HuH-7 (cell line): Measurements from ENCODE around the gene MT1G.
"Not testable (repeated sequence)": the region's sequence is repeated elsewhere in the genome, so short reads cannot be mapped to it uniquely, and the experiment has no call there.

Experiments
- DNase-seq: peaks from one replicate; pipeline ENCODE4 v3.0.0; 2011; ENCODE audit warnings: low spot score

Gene MT1G

DNA sequence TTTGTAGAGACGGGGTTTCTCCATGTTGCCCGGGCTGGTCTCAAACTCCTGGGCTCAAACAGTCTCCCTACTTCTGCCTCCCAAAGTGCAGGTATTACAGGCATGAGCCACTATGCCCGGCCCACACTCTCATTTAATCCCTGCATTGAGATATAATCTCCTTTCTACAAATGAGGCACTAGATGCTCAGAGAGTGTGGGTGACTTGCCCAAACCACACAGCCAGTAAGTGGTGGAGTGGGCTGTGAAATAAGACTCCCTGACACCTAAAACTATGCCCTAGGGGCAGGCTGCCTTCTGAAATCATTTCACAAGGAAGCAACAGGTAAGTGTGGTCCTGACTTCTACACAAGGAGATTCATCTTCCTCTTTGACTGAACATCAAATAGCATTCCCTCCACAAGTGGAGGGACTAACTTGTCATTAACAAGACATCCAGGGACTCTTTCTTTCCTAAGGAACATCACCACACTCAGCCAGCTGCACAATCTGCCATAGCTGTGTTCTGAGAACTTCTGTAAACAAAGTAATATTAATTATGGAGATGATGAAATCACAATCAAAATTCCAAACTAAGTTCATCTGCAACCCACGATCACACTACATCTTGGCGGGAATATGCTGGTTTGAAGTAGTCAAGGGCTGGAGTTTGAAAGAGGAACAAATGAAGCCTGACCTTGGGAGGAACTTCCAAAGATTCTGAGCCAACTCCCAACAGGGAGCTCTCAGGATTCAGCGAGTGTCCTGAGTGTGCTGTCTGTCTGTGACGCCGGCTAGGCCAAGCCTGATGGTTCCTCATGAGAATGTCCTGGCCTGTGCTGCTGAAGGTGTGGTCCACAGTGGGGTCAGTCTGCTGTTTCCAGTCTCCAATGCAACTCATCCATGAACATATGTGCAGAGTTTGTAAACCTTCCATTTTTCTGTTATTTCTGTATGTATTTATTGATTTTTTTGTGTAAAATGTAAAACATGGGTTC lies 2.3 kb downstream of the MT1G start:
- DNase-seq: not testable (repeated sequence)

GRCh38 chr16:56664506-56664905 lies 3.4 kb downstream of the MT1G start:
- DNase-seq: no peak

DNA sequence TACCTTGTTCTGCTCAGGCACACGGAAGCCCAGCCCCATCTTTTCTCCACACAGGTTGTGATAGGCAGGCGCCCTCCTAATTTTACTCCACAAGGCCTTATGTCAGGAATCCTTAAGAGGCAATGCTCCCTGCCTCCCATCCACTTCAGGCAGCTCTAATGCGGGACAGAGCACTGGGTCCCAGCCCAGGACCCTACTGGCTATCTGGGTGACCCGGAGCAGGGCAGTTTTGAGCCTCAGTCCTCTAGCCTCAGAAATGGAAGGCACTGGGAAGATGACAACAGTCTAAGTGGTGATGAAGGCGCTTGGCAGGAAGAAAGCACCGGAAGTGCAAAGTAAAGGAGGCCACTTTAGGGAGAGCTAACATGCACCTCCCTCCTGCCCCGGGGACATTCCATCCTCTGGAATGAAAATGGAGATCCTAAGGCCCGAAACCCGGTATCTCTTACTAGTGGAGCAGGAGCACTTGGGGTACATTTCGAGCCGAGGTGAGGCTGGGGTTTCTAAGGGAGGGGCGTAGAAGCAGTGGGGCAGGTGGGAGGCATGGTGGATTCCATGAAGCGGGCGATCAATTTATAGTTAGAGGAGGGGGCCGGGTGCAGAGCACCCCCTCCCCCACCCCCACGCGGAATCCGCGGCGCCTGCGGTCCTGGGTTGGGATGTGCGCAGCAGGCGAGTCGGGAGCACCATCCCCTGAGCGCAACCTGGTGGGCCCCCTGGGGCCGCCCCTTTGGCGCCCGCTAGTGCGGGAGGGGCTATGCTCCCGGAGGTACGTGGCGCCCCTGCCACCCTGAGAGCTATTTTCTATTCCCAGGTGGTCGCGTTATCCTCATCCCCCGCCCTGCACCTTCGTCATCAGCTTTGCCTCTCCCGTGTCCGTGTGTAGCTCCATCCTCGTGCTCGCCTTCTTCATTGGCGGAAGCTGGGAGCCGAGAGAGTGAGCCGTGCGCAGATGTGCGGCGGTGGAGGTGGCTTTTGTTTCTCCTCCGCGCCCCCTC lies 5.2 kb downstream of the MT1G start:
- DNase-seq: no peak

DNA sequence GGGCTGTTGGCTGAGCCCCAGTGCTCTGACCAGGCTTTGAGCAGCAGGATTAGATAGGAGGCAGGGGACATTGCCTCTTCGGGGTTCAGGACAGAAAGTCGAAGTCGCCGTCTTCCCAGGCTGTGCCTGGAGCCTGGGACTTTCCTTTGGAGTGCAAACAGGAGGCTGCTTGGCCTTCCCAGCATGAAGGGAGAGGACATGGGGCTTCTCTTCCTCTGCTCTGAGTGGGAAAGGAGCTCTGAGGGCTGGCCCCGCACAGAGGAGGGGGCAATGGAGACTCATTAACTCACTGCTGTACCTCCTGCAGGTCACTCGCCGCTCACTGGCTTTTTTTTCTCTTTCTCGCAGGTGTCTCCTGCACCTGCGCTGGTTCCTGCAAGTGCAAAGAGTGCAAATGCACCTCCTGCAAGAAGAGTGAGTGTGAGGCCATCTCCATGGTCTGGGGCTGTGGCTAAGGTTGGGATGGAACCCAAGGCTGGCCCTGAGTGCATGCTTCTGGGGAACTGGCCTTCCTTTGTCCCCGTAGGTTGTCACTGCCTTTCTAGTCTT lies 9.5 kb downstream of the MT1G start:
- DNase-seq: no peak

DNA sequence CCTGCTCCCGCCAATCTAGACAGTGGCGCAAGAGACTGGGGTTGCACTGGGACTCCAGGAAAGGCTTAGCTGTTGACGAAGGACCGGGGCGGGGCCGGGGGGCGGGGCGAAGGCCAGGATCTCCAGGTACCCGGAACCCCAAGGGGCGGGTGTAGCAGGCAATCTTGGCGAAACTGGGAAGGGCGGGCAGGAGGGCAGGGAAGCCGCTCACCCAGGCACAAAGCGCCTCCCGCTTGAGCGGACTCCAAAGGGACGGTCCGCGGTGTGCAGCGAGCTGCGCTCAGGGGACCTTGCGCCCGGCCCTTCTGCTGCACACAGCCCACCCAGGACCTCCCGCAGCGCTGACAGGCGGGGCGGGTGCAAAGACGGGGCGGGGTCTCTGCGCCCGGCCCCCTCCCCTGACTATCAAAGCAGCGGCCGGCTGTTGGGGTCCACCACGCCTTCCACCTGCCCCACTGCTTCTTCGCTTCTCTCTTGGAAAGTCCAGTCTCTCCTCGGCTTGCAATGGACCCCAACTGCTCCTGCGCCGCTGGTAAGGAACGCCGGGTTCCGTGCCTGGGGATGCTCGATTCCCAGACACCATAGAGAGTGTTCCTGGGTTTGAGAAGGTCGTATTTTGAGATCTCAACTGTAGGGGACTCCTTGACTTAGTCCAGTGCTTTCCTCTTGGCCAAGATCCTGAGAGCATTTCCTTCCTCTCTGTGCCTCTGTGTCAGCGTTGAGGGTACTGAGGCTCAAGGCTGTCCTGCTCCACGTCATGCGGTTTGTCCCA lies 10.1 kb downstream of the MT1G start, which contains the start of gene MT1F:
Gene MT1F, plus strand, starts transcription at position 405 of the 772 bp plus-strand sequence. Its CDS starts 100 bp downstream, at position 505.
- peak; percentile 84 for DNase-seq

- no peak for DNase-seq
Measured at GRCh38 chr16:56653218-56653617, 14.6 kb downstream of the MT1G start.

- DNase-seq: no peak
Measured at GRCh38 chr16:56652600-56652999, 15.3 kb downstream of the MT1G start.

GRCh38 chr16:56651586-56651985 lies 16.3 kb downstream of the MT1G start, which contains the start of gene MT1B:
MT1B (plus strand) TSS chr16:56651886; CDS start chr16:56651954, 68 bp downstream.
- no peak for DNase-seq

- no peak for DNase-seq
Measured at GRCh38 chr16:56649820-56650219, 18.0 kb downstream of the MT1G start.

GRCh38 chr16:56649271-56649670 lies 18.6 kb downstream of the MT1G start:
- DNase-seq: no peak

- DNase-seq: no peak
Measured at GRCh38 chr16:56647641-56648431, 20.0 kb downstream of the MT1G start.

- DNase-seq: no peak
Measured at GRCh38 chr16:56645838-56646237, 22.0 kb downstream of the MT1G start.

DNA sequence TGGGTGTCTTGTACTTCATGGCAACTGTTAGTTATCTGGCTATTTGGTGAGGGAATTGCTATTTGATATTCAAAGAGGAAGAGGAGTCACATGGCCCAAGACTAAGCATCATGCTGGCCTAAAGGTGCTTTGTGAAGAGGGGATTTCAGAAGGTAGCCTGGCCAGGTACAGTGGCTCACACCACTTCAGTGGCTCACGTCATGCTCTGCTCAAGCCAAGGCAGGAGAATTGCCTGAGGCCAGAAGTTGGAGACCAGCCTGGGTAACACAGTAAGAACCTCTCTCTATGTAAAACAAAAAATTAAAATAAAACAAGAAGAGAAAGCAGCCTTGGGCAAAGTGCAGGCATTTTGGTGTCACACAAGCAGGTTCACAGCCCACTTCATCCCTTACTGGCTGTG lies 22.6 kb downstream of the MT1G start:
- no peak for DNase-seq

- DNase-seq: no peak
Measured at GRCh38 chr16:56643833-56644232, 24.0 kb downstream of the MT1G start.

DNA sequence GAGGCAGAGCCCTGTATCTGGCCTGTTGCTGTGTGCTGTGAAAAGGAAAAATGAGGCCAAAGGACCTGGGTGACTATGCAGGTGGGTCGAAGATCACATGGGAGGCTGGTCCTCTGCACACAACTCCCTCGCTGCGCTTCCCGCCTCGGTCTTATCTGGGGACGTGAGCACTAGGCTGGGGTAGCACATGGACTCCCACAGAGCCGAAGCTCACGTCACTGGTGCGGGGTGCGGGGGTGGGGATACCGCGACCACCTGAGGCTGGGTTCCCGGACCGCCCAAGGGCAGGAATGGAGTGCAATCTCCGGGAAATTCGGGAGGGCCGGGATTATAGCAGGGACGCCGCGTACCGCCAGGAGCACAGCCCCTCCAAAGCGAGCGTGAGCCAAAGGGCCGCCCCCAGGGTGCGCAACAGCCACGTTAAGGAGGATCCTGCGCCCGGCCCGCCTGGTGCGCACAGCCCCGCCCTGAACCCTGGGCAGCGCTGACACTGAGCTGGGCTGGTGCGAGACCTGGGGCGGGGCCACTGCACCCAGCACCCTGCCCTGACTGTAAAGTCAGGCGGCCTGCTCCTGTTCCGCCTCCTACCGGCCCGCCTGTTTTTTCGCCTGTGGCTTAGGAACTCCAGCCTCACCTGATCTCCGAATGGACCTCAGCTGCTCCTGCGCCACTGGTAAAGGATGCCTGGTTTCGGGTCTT lies 24.6 kb downstream of the MT1G start:
- peak; percentile 63 for DNase-seq

DNA sequence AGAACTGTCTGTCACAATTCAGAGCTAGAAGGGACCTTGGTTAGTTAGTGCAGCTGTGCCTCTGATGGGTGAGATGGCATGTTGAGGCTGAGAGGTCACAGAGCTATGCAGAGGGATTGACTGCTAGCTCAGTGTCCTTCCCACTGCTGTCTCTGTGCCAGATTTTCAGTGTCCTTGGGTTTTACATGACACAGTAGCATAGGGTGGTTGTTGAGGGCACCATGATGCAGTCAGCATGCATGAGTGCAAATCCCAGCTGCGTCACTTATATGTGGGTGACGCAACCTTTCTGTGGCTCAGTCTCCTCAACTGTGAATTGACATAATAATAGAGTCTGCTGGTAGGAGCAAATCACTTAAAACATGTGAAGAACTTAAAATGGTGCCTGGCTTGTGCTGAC lies 26.7 kb downstream of the MT1G start:
- DNase-seq: no peak

GRCh38 chr16:56640076-56640475 lies 27.8 kb downstream of the MT1G start:
- no peak for DNase-seq

GRCh38 chr16:56639045-56639444 lies 28.8 kb downstream of the MT1G start:
- no peak for DNase-seq

DNA sequence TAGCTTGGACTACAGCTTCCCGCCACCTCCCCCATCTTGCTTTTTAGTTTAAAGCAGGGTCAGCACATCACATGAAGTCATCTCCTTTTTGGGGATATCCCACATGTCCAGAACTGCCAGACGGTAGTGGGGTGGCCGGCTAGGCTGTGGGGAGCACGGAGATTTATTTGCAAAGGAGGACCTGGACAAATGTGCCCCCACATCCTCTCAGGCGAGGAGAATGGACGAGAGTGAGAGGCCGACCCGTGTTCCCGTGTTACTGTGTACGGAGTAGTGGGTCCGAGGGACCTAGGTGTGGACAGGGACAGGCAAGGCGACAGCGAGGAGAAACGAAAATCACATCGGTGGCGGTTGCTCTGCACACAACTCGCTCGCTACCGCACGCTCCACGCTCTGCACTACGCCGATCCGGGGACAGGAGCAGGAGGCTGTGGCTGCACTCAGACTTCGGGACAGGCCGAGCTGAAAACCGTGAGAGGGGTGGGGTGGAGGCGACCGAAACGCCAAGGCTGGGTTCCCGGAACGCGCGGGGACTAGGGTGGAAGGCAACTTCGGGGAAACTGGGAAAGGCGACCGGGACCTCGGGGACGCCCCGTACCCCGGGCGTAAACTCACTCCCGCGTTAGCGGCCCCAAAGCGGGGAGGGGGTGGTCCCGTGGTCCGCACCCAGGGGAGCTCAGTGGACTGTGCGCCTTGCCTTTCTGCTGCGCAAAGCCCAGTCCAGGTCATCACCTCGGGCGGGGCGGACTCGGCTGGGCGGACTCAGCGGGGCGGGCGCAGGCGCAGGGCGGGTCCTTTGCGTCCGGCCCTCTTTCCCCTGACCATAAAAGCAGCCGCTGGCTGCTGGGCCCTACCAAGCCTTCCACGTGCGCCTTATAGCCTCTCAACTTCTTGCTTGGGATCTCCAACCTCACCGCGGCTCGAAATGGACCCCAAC lies 29.8 kb downstream of the MT1G start, which contains the start of gene MT1A:
Gene MT1A, plus strand, starts transcription at position 853 of the 937 bp plus-strand sequence. Its CDS starts 73 bp downstream, at position 926.
- peak; percentile 74 for DNase-seq
